NCI-H526 (cell line): ENCODE results near the gene PCDH15.

ENCODE experiments used
- DNase-seq, 2 experiments: peaks; one replicate each; lab custom pipeline; 2025; lab: John Stamatoyannopoulos, UW

PCDH15 gene

GRCh38 chr10:54554028-54554427 lies 247.0 kb downstream of the PCDH15 start:
- no peak for DNase-seq

- DNase-seq = no peak
These were observed 251.0 kb downstream of the PCDH15 start for GRCh38 chr10:54550016-54550415.

GRCh38 chr10:54531296-54531695 lies 269.7 kb downstream of the PCDH15 start:
- DNase-seq = no peak

GRCh38 chr10:54530299-54530698 lies 270.7 kb downstream of the PCDH15 start:
- DNase-seq = no peak

- DNase-seq = no peak
These were observed 275.2 kb downstream of the PCDH15 start for GRCh38 chr10:54525816-54526215.

GRCh38 chr10:54515244-54515643 lies 285.8 kb downstream of the PCDH15 start:
- peak in 1 of 2 experiments; percentile 14 for DNase-seq

GRCh38 chr10:54503863-54504262 lies 297.2 kb downstream of the PCDH15 start:
- no peak for DNase-seq

GRCh38 chr10:54501929-54502328 lies 299.1 kb downstream of the PCDH15 start:
- DNase-seq = no peak

GRCh38 chr10:54496852-54497251 lies 304.2 kb downstream of the PCDH15 start:
- no peak for DNase-seq

- DNase-seq = no peak
These were observed 313.3 kb downstream of the PCDH15 start for GRCh38 chr10:54487743-54488142.

- DNase-seq = no peak
These were observed 315.1 kb downstream of the PCDH15 start for GRCh38 chr10:54485971-54486370.

- no peak for DNase-seq
These were observed 316.8 kb downstream of the PCDH15 start for GRCh38 chr10:54484186-54484585.

GRCh38 chr10:54478601-54479000 lies 322.4 kb downstream of the PCDH15 start:
- DNase-seq = no peak

GRCh38 chr10:54477738-54478137 lies 323.3 kb downstream of the PCDH15 start:
- DNase-seq = no peak

GRCh38 chr10:54470324-54470631 lies 330.8 kb downstream of the PCDH15 start:
- no peak for DNase-seq

GRCh38 chr10:54469587-54470323 lies 331.3 kb downstream of the PCDH15 start:
- no peak for DNase-seq

- no peak for DNase-seq
These were observed 346.8 kb downstream of the PCDH15 start for GRCh38 chr10:54454271-54454670.

GRCh38 chr10:54449056-54449455 lies 352.0 kb downstream of the PCDH15 start:
- DNase-seq = no peak

GRCh38 chr10:54444170-54444569 lies 356.9 kb downstream of the PCDH15 start:
- DNase-seq = no peak

- DNase-seq = no peak
These were observed 359.8 kb downstream of the PCDH15 start for GRCh38 chr10:54441275-54441674.

GRCh38 chr10:54434782-54435181 lies 366.2 kb downstream of the PCDH15 start:
- DNase-seq = no peak

- DNase-seq = no peak
These were observed 385.5 kb downstream of the PCDH15 start for GRCh38 chr10:54415483-54415882.

- DNase-seq = peak in 1 of 2 experiments; percentile 10
These were observed 398.5 kb downstream of the PCDH15 start for GRCh38 chr10:54402576-54402975.

- DNase-seq = no peak
These were observed 405.0 kb downstream of the PCDH15 start for GRCh38 chr10:54396031-54396430.
